Liver (tissue), 3 donors: ENCODE measurements around the gene GNAI2.

Experiments
- ATF3 ChIP-seq: IDR thresholded peaks from 2 replicates; pipeline ENCODE4 v1.6.1; 2016; ENCODE audit warnings: antibody characterized with exemption
- CTCF ChIP-seq: fragments of 150-350 bp; IDR thresholded peaks from 2 replicates; pipeline ENCODE4 v1.5.1; 2017; ENCODE audit warnings: improper control_type of control experiment, low read depth, low read length; ENCODE audit not compliant: missing input control
- EGR1 ChIP-seq, 2 donors: IDR thresholded peaks; 2 replicates each; pipeline ENCODE4 v1.6.1; 2016 to 2018; ENCODE audit warnings: antibody characterized with exemption in 2 of 2, low read depth in 2 of 2
- FOXA1 ChIP-seq: IDR thresholded peaks from 2 replicates; pipeline ENCODE4 v1.6.1; 2016; ENCODE audit warnings: antibody characterized with exemption
- HNF4A ChIP-seq, 2 donors: conservative IDR thresholded peaks; 2 replicates each; pipeline ENCODE4 v1.6.1; 2016; ENCODE audit warnings: antibody characterized with exemption in 2 of 2, mild to moderate bottlenecking in 2 of 2
- MAX ChIP-seq: IDR thresholded peaks from 2 replicates; pipeline ENCODE4 v1.6.1; 2016; ENCODE audit warnings: antibody characterized with exemption
- NR2F2 ChIP-seq: IDR thresholded peaks from 2 replicates; pipeline ENCODE4 v1.6.1; 2016; ENCODE audit warnings: antibody characterized with exemption
- RAD21 ChIP-seq, 2 donors: IDR thresholded peaks; 2 replicates each; pipeline ENCODE4 v1.6.1; 2016; ENCODE audit warnings: antibody characterized with exemption in 2 of 2, mild to moderate bottlenecking in 2 of 2
- TAF1 ChIP-seq: conservative IDR thresholded peaks from 2 replicates; pipeline ENCODE4 v1.6.1; 2016; ENCODE audit warnings: antibody characterized with exemption, mild to moderate bottlenecking
- YY1 ChIP-seq: IDR thresholded peaks from 2 replicates; pipeline ENCODE4 v1.6.1; 2016; ENCODE audit warnings: antibody characterized with exemption, mild to moderate bottlenecking
- ZBTB33 ChIP-seq: IDR thresholded peaks from 2 replicates; pipeline ENCODE4 v1.6.1; 2016; ENCODE audit warnings: antibody characterized with exemption
- donor health status: healthy.
- donor health status: healthy.

- TF ChIP-seq CTCF, result peak; percentile 100
- no peak for TF ChIP-seq FOXA1
- no peak for TF ChIP-seq NR2F2
- TF ChIP-seq ATF3, result no peak
- TF ChIP-seq RAD21 (IDR thresholded peaks at IDR 0.05), result peak; percentile 98 to 99
- TF ChIP-seq TAF1, result no peak
- no peak for TF ChIP-seq MAX
- TF ChIP-seq ZBTB33, result no peak
- TF ChIP-seq EGR1 (IDR thresholded peaks at IDR 0.05; ENCODE audit: low read depth in 2 of 2), result no peak
- no peak for TF ChIP-seq HNF4A (conservative IDR thresholded peaks at IDR 0.05)
- TF ChIP-seq YY1, result no peak
Measured at GRCh38 chr3:50272911-50273688, 37.1 kb downstream of the GNAI2 start.
